Measurements from ENCODE around the gene ROCK2. TPM values are rescaled to one million over a fixed set of nuclear protein-coding genes. Genes with fewer than 3 reads are reported as not detected.

ROCK2 gene
- polyA plus RNA-seq, 1 of the 3 experiments (the other 2 are of a cell fraction), result 4.2 TPM

GRCh38 chr2:11278219-11278618 lies 66.2 kb downstream of the ROCK2 start (continued):
- TF ChIP-seq TEAD4 (IDR thresholded peaks at IDR 0.05; ENCODE audit: borderline replicate concordance, insufficient read depth) (no peak), POLR2AphosphoS5 (IDR thresholded peaks at IDR 0.05; ENCODE audit: low read depth, low read length) (no peak), FOXM1 (IDR thresholded peaks at IDR 0.05; ENCODE audit: low read depth) (no peak), ELF1 (IDR thresholded peaks at IDR 0.05) (no peak), TAF1 (IDR thresholded peaks at IDR 0.05; ENCODE audit: borderline replicate concordance, low read depth, low read length) (no peak), USF2 (IDR thresholded peaks at IDR 0.05; ENCODE audit: borderline replicate concordance, low read depth, low read length) (no peak), MXI1 (IDR thresholded peaks at IDR 0.05; ENCODE audit: low read depth, low read length) (no peak), SMC3 (IDR thresholded peaks at IDR 0.05; ENCODE audit: low read depth, low read length) (no peak)

GRCh38 chr2:11275910-11276309 lies 68.5 kb downstream of the ROCK2 start:
- no peak for TF ChIP-seq GATA2 (CRISPR knock-in tag; IDR thresholded peaks at IDR 0.05)
- no peak for TF ChIP-seq TEAD4 (IDR thresholded peaks at IDR 0.05; ENCODE audit: borderline replicate concordance, insufficient read depth)
- no peak for TF ChIP-seq SIN3A (IDR thresholded peaks at IDR 0.05; ENCODE audit: borderline replicate concordance, low read depth, low read length)
- no peak for TF ChIP-seq NFIC (IDR thresholded peaks at IDR 0.05; ENCODE audit: borderline replicate concordance)
- TF ChIP-seq FOSL2 (IDR thresholded peaks at IDR 0.05; ENCODE audit: borderline replicate concordance, low read depth), result no peak
- TF ChIP-seq YY1 (IDR thresholded peaks at IDR 0.05; ENCODE audit: low read depth), result no peak
- TF ChIP-seq NRF1 (IDR thresholded peaks at IDR 0.05; ENCODE audit: low read depth, low read length), result no peak
- TF ChIP-seq JUND (IDR thresholded peaks at IDR 0.05), result no peak
- TF ChIP-seq MXI1 (IDR thresholded peaks at IDR 0.05; ENCODE audit: low read depth, low read length), result no peak
- no peak for TF ChIP-seq RAD21 (IDR thresholded peaks at IDR 0.05; ENCODE audit: low read length)
- no peak for TF ChIP-seq MEF2A (IDR thresholded peaks at IDR 0.05; ENCODE audit: borderline replicate concordance, low read depth)
- TF ChIP-seq IRF3 (IDR thresholded peaks at IDR 0.05; ENCODE audit: low read depth, low read length), result no peak
- no peak for TF ChIP-seq ELF1 (IDR thresholded peaks at IDR 0.05)
- no peak for TF ChIP-seq ZBTB33 (IDR thresholded peaks at IDR 0.05; ENCODE audit: borderline replicate concordance, low read depth)
- no peak for TF ChIP-seq RFX5 (IDR thresholded peaks at IDR 0.05; ENCODE audit: low read length)
- no peak for TF ChIP-seq CHD2 (IDR thresholded peaks at IDR 0.05; ENCODE audit: low read length, partially characterized antibody)
- no peak for TF ChIP-seq CTCF (IDR thresholded peaks at IDR 0.05)
- no peak for TF ChIP-seq USF2 (IDR thresholded peaks at IDR 0.05; ENCODE audit: borderline replicate concordance, low read depth, low read length)
- no peak for TF ChIP-seq RXRA (IDR thresholded peaks at IDR 0.05; ENCODE audit: borderline replicate concordance, low read depth)
- no peak for TF ChIP-seq EZH2phosphoT487 (IDR thresholded peaks at IDR 0.05; ENCODE audit: borderline replicate concordance, low read depth)
- 93% methylated on average over 6 of the region's 6 CpGs for WGBS (ENCODE audit: low lambda C conversion rate)
- Histone ChIP-seq H3K9me2 (no peaks in the 10 kb centered on the region), H3K27ac (ENCODE audit: low read depth in 2 of 2, low read length in 1 of 2) (no peak overlapping the region), H3K27me3 (ENCODE audit: insufficient read depth) (no peaks in the 10 kb centered on the region), H3K4me1 (ENCODE audit: control insufficient read depth in 1 of 2, insufficient read depth in 2 of 2, low read depth in 1 of 2, low read length in 1 of 2) (no peaks in the 10 kb centered on the region), H3K4me3 (ENCODE audit: low read depth in 2 of 2, low read length in 1 of 2) (no peak overlapping the region), H3F3A (replicated peaks; ENCODE audit: insufficient read depth) (peaks cover 9% of the 10 kb centered on the region), H4K20me1 (ENCODE audit: insufficient read depth) (peaks cover 20% of the 10 kb centered on the region; the same call in 1 of the 2 replicates), H3K9ac (no peak overlapping the region), H3K9me3 (no peaks in the 10 kb centered on the region), H3K4me2 (no peak overlapping the region), H2AFZ (ENCODE audit: low read depth) (no peak overlapping the region), H3K36me3 (replicated peaks in 1 of 2; ENCODE audit: control insufficient read depth in 1 of 2, insufficient read depth in 2 of 2, low read length in 1 of 2) (peaks cover 3 to 46% of the 10 kb centered on the region in 2 experiments), H3K79me2 (ENCODE audit: insufficient read depth) (peaks cover 96% of the 10 kb centered on the region)
- ChIA-PET CTCF (no interaction called here), POLR2A (no interaction called here)
- no peak for DNase-seq

Data from SK-N-SH (cell line).